ENCODE measurements around the gene PDE3A. TPM values are rescaled to one million over a fixed set of nuclear protein-coding genes. Genes with fewer than 3 reads are reported as not detected.

PDE3A gene
- total and polyA plus RNA-seq, 10 of the 15 experiments (the other 5 are each of a cell fraction or from before 2014, with no cell fraction given), result 0.01 to 2.6 (median 1.5) TPM

DNA sequence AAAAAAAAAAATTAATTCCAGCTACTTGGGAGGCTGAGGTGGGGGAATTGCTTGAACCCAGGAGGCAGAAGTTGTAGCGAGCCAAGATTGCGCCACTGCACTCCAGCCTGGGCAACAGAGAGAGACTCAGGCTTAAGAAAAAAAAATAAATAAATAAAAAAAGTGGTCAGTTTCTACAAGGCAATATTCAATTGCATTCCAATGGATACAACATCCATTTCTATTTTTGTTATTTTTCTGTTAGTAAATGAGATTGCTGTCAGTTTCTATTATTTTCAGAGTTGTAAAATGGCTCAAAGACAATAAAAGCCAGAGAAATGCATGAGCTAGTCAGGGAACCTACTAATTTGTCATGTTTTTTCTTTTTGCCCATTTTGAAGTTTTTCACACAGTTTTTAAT, 119.2 kb downstream of the PDE3A start:
- intact Hi-C loops (cut with micrococcal nuclease; ENCODE audit: unreplicated experiment), result no loop called here
- ATAC-seq, result no peak
- WGBS (ENCODE audit: insufficient coverage, insufficient replicate concordance, low lambda C conversion rate, missing lambda C conversion rate), result 52% methylated on average over 2 of the region's 2 CpGs
- TF ChIP-seq, protein P1, sequence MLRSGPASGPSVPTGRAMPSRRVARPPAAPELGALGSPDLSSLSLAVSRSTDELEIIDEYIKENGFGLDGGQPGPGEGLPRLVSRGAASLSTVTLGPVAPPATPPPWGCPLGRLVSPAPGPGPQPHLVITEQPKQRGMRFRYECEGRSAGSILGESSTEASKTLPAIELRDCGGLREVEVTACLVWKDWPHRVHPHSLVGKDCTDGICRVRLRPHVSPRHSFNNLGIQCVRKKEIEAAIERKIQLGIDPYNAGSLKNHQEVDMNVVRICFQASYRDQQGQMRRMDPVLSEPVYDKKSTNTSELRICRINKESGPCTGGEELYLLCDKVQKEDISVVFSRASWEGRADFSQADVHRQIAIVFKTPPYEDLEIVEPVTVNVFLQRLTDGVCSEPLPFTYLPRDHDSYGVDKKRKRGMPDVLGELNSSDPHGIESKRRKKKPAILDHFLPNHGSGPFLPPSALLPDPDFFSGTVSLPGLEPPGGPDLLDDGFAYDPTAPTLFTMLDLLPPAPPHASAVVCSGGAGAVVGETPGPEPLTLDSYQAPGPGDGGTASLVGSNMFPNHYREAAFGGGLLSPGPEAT (IDR thresholded peaks at IDR 0.05; ENCODE audit: low read depth), result no peak
- TF ChIP-seq ASH2L (IDR thresholded peaks at IDR 0.05; ENCODE audit: borderline replicate concordance, low read depth) (no peak), MXI1 (IDR thresholded peaks at IDR 0.05; ENCODE audit: low read depth, low read length) (no peak), BMI1 (IDR thresholded peaks at IDR 0.05; ENCODE audit: borderline replicate concordance) (no peak), RUNX3 (IDR thresholded peaks at IDR 0.05; ENCODE audit: low read length) (no peak), KDM1A (IDR thresholded peaks at IDR 0.05; ENCODE audit: borderline replicate concordance) (no peak), POU2F2 (IDR thresholded peaks at IDR 0.05; ENCODE audit: borderline replicate concordance, low read depth, low read length) (no peak)
- POLR2A ChIA-PET, result interaction anchor here (0.6 kb wide), 1 partner anchor 65 kb away, joined by 3 read pairs; no protein-coding TSS in a partner anchor
- RAD21 ChIA-PET (ENCODE audit: unreplicated experiment), result no interaction called here
- CTCF ChIA-PET, result no interaction called here
- no peak for DNase-seq (ENCODE audit: low read depth, low spot score)
- no peaks in the 10 kb centered on the region for H3K4me1 ChIP-seq (ENCODE audit: control insufficient read depth, insufficient read depth, low read length)
- H3K9ac ChIP-seq (ENCODE audit: control insufficient read depth, insufficient read depth, low read length), result no peak overlapping the region
- no peak overlapping the region for H3K4me3 ChIP-seq
- no peaks in the 10 kb centered on the region for H3K9me3 ChIP-seq (replicated peaks; ENCODE audit: control insufficient read depth, insufficient read depth, low read length)
- H2AFZ ChIP-seq (ENCODE audit: control insufficient read depth, low read depth, low read length), result no peak overlapping the region
- SMC1A ChIA-PET (ENCODE audit: uncharacterized antibody, unreplicated experiment), result no interaction called here
- no TSS peak for BruUV-seq (replicated peaks)
- no peak overlapping the region for H3K4me2 ChIP-seq (ENCODE audit: control insufficient read depth, insufficient read depth)
- H3K27me3 ChIP-seq (replicated peaks in 1 of 2; ENCODE audit: control insufficient read depth in 2 of 2, insufficient read depth in 2 of 2, low read length in 1 of 2), result no peaks in the 10 kb centered on the region; a peak in 1 of 4 replicates
- H4K20me1 ChIP-seq (ENCODE audit: control insufficient read depth, insufficient read depth), result no peaks in the 10 kb centered on the region
- no peaks in the 10 kb centered on the region for H3K36me3 ChIP-seq (ENCODE audit: control insufficient read depth in 2 of 2, insufficient read depth in 2 of 2, low read length in 1 of 2)
- no peak for FAIRE-seq
- no peak overlapping the region for H3K27ac ChIP-seq (ENCODE audit: control insufficient read depth, insufficient read depth)
- in situ Hi-C loops (cut with MboI), result no loop called here
- H3K79me2 ChIP-seq (ENCODE audit: control insufficient read depth, insufficient read depth, low read length), result no peaks in the 10 kb centered on the region

DNA sequence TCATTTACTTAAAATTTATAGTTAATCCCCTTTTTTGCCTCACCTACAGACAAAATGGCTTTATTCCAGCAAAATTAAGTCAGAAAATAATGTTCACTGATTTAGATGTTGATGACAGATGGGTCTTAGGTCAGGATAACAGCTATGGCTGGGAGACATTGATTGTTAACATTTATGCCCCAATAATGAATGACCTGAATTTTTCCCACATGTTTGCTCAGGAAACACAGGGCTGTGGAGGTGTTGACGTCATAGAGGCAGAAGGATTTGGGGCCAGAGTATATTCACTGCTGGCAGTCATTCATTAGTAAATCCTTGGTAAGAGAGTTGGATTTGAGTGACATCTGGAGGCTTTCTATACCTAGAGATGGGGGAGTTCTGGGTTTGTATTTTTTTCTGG, 121.3 kb downstream of the PDE3A start:
- H3K4me2 ChIP-seq (ENCODE audit: control insufficient read depth, insufficient read depth), result no peak overlapping the region
- H3K79me2 ChIP-seq (ENCODE audit: control insufficient read depth, insufficient read depth, low read length), result no peaks in the 10 kb centered on the region
- H3K9me3 ChIP-seq (replicated peaks; ENCODE audit: control insufficient read depth, insufficient read depth, low read length), result no peaks in the 10 kb centered on the region
- intact Hi-C loops (cut with micrococcal nuclease; ENCODE audit: unreplicated experiment), result no loop called here
- ChIA-PET SMC1A (ENCODE audit: uncharacterized antibody, unreplicated experiment) (no interaction called here), RAD21 (ENCODE audit: unreplicated experiment) (no interaction called here), CTCF (interaction anchor here (1.1 kb wide), 1 partner anchor 9 kb away, joined by 4 read pairs; no protein-coding TSS in a partner anchor), POLR2A (no interaction called here)
- TF ChIP-seq SPI1 (IDR thresholded peaks at IDR 0.05; ENCODE audit: borderline replicate concordance, insufficient read depth, low read depth, low read length) (no peak), NR2C2 (IDR thresholded peaks at IDR 0.05; ENCODE audit: borderline replicate concordance, control insufficient read depth, insufficient read length, low read depth) (no peak), ZNF622 (IDR thresholded peaks at IDR 0.05) (no peak), ZNF217 (IDR thresholded peaks at IDR 0.05) (no peak), MAX (IDR thresholded peaks at IDR 0.05; ENCODE audit: low read depth, low read length) (no peak)
- ATAC-seq (no peak), FAIRE-seq (no peak), DNase-seq (ENCODE audit: low read depth, low spot score) (no peak)
- in situ Hi-C loops (cut with MboI), result no loop called here
- no peak overlapping the region for H3K9ac ChIP-seq (ENCODE audit: control insufficient read depth, insufficient read depth, low read length)
- H3K4me3 ChIP-seq, result no peak overlapping the region
- H4K20me1 ChIP-seq (ENCODE audit: control insufficient read depth, insufficient read depth), result no peaks in the 10 kb centered on the region
- no peaks in the 10 kb centered on the region for H3K4me1 ChIP-seq (ENCODE audit: control insufficient read depth, insufficient read depth, low read length)
- no peaks in the 10 kb centered on the region for H3K36me3 ChIP-seq (ENCODE audit: control insufficient read depth in 2 of 2, insufficient read depth in 2 of 2, low read length in 1 of 2)
- H3K27me3 ChIP-seq (replicated peaks in 1 of 2; ENCODE audit: control insufficient read depth in 2 of 2, insufficient read depth in 2 of 2, low read length in 1 of 2), result no peaks in the 10 kb centered on the region; a peak in 1 of 4 replicates
- H3K27ac ChIP-seq (ENCODE audit: control insufficient read depth, insufficient read depth), result no peak overlapping the region
- H2AFZ ChIP-seq (ENCODE audit: control insufficient read depth, low read depth, low read length), result no peak overlapping the region
- BruUV-seq (replicated peaks), result no TSS peak
- WGBS (ENCODE audit: insufficient coverage, insufficient replicate concordance, low lambda C conversion rate, missing lambda C conversion rate), result 0% methylated on average over 1 of the region's 1 CpG
